ENCODE measurements around the gene NCK1.
A peak's percentile ranks its signal among the peaks of the same experiment; 100 is the strongest.
"Not testable (repeated sequence)": the region's sequence is repeated elsewhere in the genome, so short reads cannot be mapped to it uniquely, and the experiment has no call there.

NCK1 gene

DNA sequence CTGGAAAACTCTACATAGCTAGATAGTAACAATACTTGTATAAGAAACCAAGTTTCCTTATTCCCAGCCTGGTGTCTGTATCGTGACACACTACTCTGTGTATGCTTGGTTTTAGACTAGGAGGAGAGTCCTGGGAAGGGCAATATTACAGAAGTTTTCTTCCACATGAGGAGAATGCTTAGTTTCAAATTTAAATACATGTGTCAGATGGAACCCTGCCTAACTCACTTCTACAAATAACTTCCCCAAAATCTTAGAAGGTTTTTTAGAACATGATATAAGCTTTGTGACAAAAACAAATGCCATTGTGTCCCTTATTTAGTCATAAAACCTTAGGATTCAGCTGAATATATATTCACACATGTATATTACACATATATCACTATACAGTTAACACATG lies 88.6 kb downstream of the NCK1 start:
- FAIRE-seq = no peak

GRCh38 chr3:136952292-136952691 lies 90.3 kb downstream of the NCK1 start:
- FAIRE-seq = no peak

GRCh38 chr3:136954251-136954650 lies 92.2 kb downstream of the NCK1 start:
- FAIRE-seq = no peak

GRCh38 chr3:136954980-136955780 lies 93.2 kb downstream of the NCK1 start:
- no peak for FAIRE-seq

- FAIRE-seq = no peak
Measured at GRCh38 chr3:136955813-136956212, 93.8 kb downstream of the NCK1 start.

GRCh38 chr3:136956971-136957370 lies 95.0 kb downstream of the NCK1 start:
- FAIRE-seq = no peak

DNA sequence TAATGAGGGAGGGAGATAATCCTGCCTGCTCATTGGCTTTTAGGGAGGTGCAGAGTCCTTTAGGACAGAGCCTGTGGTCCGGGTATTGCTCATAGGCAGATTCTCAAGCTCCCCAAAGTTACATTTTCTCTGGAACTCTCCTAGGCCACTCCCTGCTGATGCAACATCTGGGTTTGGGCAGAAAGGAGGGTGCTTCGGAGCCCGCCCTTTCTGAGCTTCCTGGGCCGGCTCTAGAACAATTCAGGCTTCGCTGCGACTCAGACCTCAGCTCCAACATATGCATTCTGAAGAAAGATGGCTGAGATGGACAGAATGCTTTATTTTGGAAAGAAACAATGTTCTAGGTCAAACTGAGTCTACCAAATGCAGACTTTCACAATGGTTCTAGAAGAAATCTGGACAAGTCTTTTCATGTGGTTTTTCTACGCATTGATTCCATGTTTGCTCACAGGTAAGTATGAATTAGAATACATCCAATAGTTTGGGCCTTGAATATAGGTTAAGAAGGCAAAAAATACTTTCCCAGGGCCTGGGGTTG lies 95.8 kb downstream of the NCK1 start, which contains the start of gene IL20RB:
TSS of gene IL20RB (plus strand) at position 233 of the 538 bp plus-strand sequence. CDS start at position 364, 131 bp downstream.
- FAIRE-seq = no peak

DNA sequence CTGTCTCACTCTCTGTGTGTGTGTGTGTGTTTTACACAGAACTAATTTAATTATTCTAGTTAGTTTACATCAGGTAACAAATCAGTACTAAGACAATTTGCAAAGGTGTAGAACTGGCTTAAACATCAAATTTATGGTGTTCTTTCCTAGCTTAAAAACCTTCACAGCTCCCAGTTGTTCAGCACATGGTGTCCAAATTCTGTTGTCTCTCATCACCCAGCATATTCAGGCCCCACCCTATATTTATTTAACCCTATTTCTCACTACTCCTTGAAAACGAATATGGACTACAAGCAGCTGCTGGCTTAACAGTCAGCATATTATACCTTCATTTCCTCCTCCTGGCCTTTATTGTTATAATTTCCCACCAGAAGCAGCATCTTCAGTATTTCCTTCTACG lies 96.9 kb downstream of the NCK1 start:
- no peak for FAIRE-seq

- FAIRE-seq = no peak
Measured at GRCh38 chr3:136959599-136959998, 97.6 kb downstream of the NCK1 start.

DNA sequence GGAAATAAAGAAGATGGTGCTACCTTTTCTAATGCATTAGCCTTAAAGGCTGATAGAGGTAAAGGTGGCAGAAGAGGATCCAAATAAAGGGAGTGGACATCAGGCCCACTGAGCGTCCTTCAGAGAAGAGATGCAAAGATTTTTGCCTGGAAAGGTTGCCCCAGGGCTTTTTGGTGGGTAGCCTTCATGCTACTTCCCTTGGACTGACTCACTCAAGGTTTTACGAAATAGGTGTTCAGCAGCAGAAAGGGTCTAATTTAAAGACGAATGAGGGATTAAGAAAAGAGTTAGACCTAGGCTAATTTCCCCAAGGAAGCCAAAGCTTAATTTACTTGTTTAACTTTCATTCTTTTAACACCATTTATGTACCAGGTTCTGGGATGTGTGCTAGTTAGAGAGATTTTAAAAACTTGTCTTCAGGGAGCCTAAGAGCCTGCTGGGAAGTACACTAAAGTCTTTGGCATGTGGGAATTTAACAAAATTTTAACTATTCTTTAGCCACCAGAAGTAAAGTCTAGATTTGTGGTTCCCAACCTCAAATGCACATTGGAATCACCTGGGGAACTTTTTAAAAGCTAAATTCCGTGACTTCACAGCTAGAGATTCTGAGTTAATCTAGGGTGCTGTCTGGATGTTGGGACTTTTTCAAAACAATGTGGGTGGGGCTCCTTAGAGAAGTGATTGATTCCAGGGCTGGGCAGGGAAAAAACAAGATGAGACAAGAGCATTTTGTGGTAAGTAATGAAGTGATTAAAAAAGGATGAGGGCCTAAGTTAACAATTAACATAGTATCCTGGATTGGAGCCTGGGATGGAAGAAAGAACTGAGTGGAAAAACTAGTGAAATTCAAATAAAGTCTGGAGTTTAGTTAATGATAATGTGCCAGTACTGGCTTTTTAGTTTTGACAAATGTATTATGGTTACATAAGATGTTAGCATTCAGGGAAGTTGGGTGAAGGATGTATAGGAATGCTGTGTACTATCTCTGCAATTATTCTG lies 99.1 kb downstream of the NCK1 start:
- FAIRE-seq = no peak

DNA sequence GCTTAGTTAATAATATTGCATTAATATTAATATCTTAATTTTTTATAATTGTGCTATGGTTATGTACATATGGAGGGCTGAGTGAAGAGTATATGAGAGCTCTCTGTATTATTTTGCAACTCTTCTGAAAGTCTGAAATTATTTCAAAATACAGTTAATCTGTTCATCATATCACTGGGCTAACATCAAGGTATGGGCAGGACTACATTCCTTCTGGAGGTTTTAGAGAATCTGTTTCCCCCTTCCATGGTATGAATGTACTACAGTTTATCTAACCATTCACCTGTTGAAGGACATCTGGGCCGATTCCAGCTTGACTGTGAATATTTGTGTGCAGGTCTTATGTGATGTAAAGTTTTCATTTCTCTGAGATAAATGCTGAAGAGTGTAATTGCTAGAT lies 100.9 kb downstream of the NCK1 start:
- FAIRE-seq = no peak

DNA sequence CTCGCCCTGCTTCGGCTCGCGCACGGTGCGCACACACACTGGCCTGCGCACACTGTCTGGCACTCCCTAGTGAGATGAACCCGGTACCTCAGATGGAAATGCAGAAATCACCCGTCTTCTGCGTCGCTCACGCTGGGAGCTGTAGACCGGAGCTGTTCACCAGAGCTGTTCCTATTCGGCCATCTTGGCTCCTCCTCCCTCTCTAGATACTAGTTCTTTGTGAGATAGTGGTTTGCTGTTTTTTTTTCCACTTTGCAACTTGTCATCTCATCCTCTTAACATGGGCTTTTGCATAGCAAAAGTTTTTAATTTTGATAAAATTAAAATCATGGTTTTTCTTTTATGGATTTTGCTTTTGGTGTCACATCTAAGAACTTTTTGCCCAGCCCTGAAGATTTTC lies 107.5 kb downstream of the NCK1 start:
- FAIRE-seq = not testable (repeated sequence)

DNA sequence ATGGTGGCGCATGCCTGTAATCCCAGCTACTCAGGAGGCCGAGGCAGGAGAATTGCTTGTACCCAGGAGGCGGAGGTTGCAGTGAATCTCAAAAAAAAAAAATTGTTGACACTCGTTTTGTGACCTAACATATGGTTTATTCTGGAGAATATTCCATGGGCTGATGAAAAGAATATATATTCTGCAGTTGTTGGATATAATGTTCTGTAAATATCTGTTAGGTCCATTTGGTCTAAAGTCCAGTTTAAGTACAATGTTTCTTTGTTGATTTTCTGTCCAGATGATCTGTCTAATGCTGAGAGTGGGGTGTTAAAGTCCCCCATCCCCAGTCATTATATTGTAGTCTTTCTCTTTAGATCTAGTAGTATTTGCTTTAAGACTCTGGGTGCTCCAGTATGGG lies 111.3 kb downstream of the NCK1 start:
- FAIRE-seq = no peak

GRCh38 chr3:136974670-136975069 lies 112.7 kb downstream of the NCK1 start:
- FAIRE-seq = peak; percentile 42

- FAIRE-seq = no peak
Measured at GRCh38 chr3:136979204-136979603, 117.2 kb downstream of the NCK1 start.

- no peak for FAIRE-seq
Measured at GRCh38 chr3:136979684-136980083, 117.7 kb downstream of the NCK1 start.

- FAIRE-seq = no peak
Measured at GRCh38 chr3:136982033-136982432, 120.0 kb downstream of the NCK1 start.

GRCh38 chr3:136982520-136983138 lies 120.6 kb downstream of the NCK1 start:
- FAIRE-seq = no peak

GRCh38 chr3:136984837-136985236 lies 122.8 kb downstream of the NCK1 start:
- FAIRE-seq = no peak

DNA sequence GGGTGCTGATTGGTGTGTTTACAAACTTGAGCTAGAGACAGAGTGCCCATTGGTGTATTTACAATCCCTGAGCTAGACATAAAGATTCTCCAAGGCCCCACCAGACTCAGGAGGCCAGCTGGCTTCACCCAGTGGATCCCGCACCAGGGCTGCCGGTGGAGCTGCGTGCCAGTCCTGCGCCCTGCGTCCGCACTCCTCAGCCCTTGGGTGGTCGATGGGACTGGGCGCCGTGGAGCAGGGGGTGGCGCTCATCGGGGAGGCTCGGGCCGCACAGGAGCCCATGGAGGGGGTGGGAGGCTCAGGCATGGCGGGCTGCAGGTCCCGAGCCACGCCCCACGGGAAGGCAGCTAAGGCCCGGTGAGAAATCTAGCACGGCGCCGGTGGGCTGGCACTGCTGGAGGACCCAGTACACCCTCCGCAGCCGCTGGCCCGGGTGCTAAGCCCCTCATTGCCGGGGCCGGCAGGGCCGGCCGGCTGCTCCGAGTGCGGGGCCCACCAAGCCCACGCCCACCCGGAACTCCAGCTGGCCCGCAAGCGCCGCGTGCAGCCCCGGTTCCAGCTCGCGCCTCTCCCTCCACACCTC lies 125.5 kb downstream of the NCK1 start:
- not testable (repeated sequence) for FAIRE-seq

DNA sequence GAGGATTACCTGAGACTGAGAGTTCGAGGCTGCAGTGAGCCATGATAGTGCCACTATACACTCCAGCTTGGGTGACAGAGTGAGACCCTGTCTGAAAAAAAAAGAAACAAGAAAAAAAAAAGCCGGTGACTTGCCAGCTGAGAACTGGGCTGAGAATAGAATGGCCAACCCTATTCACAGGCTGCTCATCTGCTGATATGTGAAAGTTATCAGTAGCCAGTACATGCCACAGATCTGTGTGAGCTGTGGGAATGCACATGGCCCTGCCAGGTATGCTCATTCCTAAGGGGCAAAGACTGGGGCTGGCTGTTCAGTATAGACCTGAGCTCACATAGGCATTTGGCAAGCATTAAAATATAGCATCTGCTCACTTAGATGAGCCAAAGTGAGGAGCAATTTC lies 126.6 kb downstream of the NCK1 start:
- FAIRE-seq = no peak

DNA sequence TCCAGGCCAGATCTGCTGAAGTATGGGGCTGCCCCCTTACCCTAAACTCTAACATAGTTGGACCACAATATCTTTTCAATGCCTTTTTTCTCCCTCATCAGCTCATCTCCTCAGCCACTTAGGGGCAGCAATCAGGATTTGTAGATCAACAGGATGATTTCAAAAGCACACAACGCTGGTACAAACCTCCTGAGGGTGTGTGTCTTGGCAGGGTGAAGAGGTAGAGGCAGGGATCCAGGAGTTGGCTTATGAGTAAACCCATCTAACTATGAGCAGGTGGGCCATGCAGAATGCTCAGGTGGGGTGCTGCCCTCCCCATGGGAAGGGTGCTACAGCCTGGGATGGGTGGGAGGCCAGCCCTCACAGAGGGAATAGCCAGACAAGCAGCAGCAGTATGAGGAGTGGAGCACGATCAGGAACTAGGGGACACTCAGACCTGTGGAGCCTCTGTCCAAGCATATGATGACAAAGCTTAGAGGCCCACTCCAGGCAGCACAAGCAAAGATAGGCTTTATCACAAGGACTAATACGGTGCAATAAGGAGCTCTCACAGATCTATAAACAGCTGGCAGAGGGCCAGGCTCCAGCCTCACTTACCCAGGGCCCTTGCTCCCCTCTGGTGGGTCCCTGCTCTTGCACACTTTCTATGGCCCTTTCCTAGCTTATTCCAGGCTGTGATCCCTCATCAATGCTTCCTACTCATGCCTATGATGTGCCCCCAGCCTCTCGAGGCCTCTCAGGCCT lies 127.9 kb downstream of the NCK1 start:
- no peak for FAIRE-seq
